Measurements from ENCODE around the gene SLC6A4.
"Not testable (repeated sequence)": the region's sequence is repeated elsewhere in the genome, so short reads cannot be mapped to it uniquely, and the experiment has no call there.

Gene SLC6A4

DNA sequence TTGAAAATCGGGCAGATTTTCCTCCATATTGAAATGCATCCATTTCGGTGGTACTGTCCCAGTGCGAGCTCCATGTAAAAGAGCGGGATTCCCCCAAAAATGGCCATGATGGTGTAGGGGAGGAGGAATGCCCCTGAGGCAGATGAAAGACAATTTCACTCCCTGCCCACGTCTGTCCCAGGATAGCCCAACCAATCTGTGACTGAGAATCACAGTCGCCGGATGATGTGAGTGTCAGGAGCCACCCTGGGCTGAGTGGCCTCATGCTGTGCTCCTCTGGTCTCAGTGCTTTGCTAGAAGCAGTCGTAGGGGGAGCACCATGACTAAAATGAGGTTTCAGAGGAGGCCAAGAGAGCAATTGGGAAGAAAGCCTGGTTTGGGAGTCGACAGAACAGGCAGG is 16.7 kb downstream of the SLC6A4 start:
- DNase-seq: no peak

DNA sequence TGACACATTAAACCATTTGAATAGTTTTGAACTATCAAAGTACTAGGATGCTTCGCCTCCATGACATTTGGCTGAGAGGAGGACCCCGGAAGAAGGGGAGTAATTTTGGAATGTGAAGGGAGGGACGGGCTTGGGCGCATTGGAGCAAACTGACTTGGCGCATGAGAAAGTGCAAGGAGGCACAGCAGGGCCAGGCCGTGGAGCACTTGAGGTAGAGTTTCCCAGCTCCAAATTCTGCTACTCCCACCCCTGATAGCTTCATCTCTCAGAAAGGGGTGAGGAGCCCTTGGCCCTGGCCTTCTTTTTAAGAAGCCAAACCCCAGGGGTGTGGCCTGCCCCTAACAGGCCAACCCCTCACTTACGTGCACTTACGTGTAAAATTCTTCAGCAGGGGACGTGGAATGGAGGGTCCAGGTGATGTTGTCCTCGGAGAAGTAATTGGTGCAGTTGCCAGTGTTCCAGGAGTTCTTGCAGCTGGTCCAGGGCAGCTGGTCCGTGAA is 17.7 kb downstream of the SLC6A4 start:
- DNase-seq: no peak

GRCh38 chr17:30217054-30217453 is 18.4 kb downstream of the SLC6A4 start:
- DNase-seq: no peak

DNA sequence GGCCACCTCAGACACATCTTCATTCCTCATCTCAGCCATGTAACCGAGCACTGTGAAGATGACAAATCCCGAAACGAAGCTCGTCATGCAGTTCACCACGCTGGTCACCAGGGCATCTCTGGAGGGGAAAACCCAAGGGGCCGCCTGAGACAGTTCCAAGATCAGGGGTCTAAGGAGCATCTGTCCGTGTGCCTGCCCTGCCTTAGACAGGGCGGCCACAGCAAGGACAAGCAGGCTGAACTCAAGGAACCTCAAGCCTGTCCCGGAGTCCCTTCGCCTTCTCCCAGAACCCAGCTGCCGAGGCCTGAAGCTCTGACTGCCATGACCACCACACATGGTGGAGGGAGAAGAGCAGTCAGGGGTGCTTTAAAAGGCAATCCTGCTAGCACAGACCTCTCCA is 22.7 kb downstream of the SLC6A4 start:
- no peak for DNase-seq

- DNase-seq: no peak
Measured at GRCh38 chr17:30211371-30211770, 24.1 kb downstream of the SLC6A4 start.

DNA sequence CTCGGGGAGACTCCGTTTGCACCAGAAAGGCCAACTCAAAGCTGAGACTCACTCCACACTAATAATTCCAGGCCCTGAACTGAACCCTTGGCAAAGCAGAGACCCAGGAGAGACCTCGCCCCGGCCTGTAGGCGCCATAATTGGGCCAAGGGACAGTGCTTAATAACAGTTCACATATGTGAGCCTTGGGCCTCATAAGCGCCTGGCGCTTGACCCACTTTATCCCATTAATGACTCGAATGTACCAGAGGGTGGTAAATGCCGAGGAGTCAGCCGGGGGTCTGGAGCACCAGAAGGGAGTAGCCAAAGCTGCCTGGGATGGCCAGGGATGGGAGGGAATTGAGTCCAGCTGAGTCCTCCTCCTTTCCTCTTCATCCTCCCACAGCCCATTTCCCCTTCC is 24.6 kb downstream of the SLC6A4 start:
- DNase-seq: no peak

GRCh38 chr17:30210366-30210765 is 25.1 kb downstream of the SLC6A4 start:
- no peak for DNase-seq

- DNase-seq: no peak
Measured at GRCh38 chr17:30209930-30210329, 25.6 kb downstream of the SLC6A4 start.

DNA sequence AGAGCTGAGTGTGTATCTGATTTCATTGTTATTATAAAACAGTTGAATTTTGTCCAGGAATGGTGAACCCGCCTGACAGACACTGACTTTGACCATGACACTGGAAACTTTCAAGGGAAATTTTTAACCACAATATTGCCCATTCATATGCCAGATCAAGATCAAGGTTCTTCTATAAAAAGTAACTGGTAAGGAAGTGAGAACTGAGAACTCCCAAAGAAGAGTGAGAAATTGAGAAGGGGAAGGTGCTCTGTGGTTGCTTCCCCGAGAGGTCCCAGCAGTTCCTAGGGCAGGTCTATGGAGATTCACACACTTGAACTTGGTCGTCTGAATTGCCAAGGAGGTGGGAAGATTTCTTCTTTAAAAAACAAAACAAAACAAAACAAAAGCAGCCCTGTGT is 27.3 kb downstream of the SLC6A4 start:
- no peak for DNase-seq

GRCh38 chr17:30207655-30208054 is 27.8 kb downstream of the SLC6A4 start:
- no peak for DNase-seq

- no peak for DNase-seq
Measured at GRCh38 chr17:30203471-30203981, 32.0 kb downstream of the SLC6A4 start.

DNA sequence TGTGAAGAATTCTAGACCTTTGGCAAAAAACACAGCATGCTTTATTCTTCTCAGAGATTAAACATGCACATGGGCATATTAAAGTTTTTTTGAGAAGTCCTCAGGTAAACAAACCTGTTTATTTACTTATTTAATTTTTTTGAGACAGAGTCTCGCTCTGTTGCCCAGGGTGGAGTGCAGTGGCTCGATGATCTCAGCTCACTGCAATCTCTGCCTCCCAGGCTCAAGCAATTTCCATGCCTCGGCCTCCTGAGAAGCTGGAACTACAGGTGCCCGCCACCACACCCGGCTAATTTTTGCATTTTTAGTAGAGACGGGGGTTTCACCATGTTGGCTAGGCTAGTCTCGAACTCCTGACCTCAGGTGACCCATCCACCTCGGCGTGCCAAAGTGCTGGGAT is 34.8 kb downstream of the SLC6A4 start:
- DNase-seq: not testable (repeated sequence)

- DNase-seq: no peak
Measured at GRCh38 chr17:30200106-30200505, 35.4 kb downstream of the SLC6A4 start.

- no peak for DNase-seq
Measured at GRCh38 chr17:30199600-30199999, 35.9 kb downstream of the SLC6A4 start.

- no peak for DNase-seq
Measured at GRCh38 chr17:30197416-30197815, 38.1 kb downstream of the SLC6A4 start.

- no peak for DNase-seq
Measured at GRCh38 chr17:30196504-30196903, 39.0 kb downstream of the SLC6A4 start.

GRCh38 chr17:30191072-30191471 is 44.4 kb downstream of the SLC6A4 start:
- no peak for DNase-seq

DNA sequence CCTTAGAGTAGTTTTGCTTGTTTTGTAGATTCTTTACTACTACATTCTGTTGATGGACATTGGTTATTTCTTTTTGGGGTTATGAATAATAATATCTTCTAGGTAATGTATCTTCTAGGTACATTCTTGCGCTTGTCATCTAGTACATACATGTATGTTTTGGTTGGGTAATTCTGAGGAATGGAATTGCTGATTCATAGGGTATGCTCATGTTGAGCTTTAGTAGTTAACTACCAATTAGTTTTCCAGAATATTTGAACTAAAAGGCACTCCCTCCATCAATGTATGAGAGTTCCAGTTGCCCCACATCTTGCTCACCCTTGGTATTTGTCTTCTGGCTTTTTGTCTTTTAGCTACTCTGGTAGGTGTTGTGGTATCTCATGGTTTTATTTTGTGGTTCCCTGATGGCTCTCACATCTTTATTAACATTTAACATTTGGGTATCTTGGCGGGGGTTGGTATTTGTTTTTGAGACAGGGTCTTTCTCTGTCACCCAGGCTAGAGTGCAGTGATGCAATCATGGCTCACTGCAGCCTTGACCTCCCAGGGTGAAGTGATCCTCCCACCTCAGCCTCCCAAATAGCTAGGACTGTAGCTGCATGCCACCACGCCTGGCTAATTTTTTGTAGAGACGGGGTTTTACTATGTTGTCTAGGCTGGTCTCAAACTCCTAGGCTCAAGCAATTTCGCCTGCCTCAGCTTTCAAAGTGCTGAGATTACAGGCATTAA is 47.1 kb downstream of the SLC6A4 start:
- no peak for DNase-seq

DNA sequence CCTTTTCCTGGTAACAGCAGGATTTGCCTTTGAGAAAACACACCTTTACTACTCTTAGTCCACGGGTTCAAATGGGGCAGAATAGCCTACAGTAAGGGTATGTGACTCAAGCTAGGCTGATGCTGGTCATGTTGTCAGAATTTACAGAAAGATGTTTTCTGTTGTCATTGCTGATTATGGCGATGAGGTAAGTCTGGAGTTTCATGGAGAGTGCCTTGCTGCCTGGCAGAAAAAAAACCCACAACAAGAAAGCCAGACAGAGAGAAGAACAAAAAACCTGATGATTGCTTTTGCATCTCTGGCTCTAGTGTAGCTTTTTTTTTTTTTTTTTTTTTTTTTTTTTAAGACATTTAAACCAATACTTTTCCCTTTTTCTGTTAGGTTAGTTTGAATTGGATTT is 47.9 kb downstream of the SLC6A4 start:
- DNase-seq: no peak

GRCh38 chr17:30186761-30187160 is 48.7 kb downstream of the SLC6A4 start:
- no peak for DNase-seq

DNA sequence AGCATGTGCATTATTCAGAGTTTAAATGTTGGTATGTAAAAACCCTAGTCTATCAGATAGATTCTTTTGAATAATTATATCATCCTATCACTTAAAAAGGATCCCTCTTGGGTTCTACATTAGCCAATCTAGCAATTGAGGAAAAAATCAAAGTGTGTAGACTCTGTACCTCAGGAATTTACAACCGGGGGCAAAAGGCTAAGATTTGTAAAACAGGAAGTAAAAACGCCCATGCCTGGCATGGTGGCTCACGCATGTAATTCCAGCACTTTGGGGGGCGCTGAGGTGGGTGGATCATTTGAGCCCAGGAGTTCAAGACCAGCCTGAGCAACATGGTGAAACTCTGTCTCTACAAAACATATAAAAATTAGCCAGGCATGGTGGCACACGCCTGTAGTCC is 58.6 kb downstream of the SLC6A4 start:
- no peak for DNase-seq

DNA sequence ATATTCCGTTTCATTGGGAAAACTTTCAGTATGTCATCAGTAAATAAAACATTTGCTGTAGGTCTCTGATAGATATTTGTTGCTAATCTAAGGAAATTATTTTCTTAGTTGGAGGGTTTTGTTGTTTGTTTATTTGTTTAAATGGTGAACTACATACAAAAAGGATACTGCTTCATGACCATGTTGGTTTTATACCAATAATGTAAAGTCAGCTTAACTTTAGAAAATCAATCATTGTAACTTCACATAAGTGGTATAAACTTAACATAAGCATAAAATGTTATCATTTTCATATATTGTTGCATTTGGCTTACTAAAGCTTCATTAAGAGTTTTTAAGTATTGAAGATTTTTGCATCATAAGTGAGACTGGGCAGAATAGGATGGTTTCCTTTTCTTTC is 60.9 kb downstream of the SLC6A4 start:
- no peak for DNase-seq

GRCh38 chr17:30173649-30174048 is 61.8 kb downstream of the SLC6A4 start:
- no peak for DNase-seq

- no peak for DNase-seq
Measured at GRCh38 chr17:30172560-30172959, 62.9 kb downstream of the SLC6A4 start.

- no peak for DNase-seq
Measured at GRCh38 chr17:30170415-30170987, 65.0 kb downstream of the SLC6A4 start.

All from SHP77 (cell line).